Hematopoietic multipotent progenitor cell (in vitro differentiated cells): ENCODE data around the gene FAM98B. TPM values are rescaled to one million over a fixed set of nuclear protein-coding genes. Genes with fewer than 3 reads are reported as not detected.

Source experiments
- DNase-seq, 3 donors: peaks; one replicate each; pipeline ENCODE4 v3.0.0-alpha.2; 2011 to 2015; ENCODE audit warnings: low read depth in 2 of 3, low spot score in 2 of 3
- total RNA-seq: library from RNA; depleted of rRNA; stranded (reverse); fragments of >200 nt; gene quantifications from one replicate; pipeline ENCODE4 v1.2.3, GENCODE V29; 2012

The FAM98B gene
- total RNA-seq, 1 donor: 7.3 TPM

- DNase-seq: no peak
These were observed 80.8 kb downstream of the FAM98B start for GRCh38 chr15:38534691-38535090.

DNA sequence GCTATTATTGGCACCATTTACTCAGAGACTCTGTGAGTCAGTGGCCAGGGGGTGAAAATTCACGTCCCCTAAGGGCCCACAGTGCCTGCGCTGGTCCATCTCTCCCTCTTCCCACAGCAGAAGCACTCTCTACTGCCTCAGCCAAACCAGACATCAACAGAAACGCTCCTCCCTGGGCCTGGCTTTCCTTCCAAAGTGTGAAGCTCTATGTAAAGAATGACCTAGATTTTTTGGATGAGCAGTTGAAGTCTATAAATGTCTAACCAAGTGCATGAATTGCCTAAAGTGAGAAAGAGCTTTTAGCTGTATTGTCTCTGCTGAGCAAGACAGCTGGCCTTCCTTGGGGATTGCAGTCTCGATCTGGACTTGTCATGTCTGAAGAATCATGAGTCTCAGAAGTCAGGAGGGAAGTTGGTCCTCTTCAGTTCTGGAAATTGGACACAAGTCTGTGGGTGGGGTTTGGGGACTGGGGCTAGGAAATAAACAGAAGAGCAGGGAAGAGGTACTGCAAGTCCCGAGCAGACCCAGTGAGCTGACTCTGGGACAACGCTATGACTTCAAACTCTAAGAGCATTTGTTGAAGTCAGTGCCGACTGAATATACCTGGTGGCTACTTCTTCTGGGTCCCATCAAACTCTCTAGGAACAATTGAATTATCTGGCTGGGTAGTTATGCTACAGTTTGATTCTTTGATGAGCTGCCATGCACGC lies 81.7 kb downstream of the FAM98B start:
- no peak for DNase-seq

DNA sequence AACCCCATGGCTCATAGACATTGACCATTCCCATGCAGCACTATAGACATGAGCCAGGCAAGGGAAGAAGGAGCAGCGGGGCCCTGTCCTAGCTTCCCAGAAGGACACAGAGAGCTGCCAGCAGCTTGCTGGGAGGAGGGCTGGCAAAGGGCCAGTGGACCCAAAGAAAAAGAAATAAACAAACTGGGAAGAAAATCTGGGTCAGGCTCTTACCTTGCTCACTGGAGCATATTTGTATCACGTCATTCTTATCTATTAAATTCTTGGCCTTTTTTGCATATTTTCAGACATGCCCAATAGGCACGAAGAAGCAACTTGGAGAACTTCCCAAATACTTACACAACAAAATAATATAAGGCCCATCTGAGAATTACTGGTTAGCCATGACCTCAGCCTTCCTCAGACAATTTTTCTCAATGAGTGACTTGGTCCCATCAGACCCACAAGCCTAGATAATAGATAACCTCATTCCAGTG lies 82.3 kb downstream of the FAM98B start:
- DNase-seq: no peak

Other genes with a start within 250 kb of the FAM98B start
- 2.4 TPM for gene SPRED1, start 201.3 kb upstream of the FAM98B start, total RNA-seq
- gene RASGRP1, start 110.7 kb downstream of the FAM98B start, total RNA-seq: 2.7 TPM